Fibroblast of lung (primary cell): ENCODE measurements around the gene PTPRF. TPM values are rescaled to one million over a fixed set of nuclear protein-coding genes. Genes with fewer than 3 reads are reported as not detected.

Experiments
- DNase-seq, 2 donors: peaks; one replicate each; pipeline versions ENCODE4 v3.0.0 to v3.0.0-alpha.2; 2010; ENCODE audit warnings: low read depth in 2 of 2
- H2AFZ ChIP-seq: 2 replicates; pipeline ENCODE4 v1.5.1; 2012; ENCODE audit warnings: low read length, control low read depth, inconsistent platforms
- H3K27ac ChIP-seq: 2 replicates; pipeline ENCODE4 v1.5.1; 2011; ENCODE audit warnings: low read length, control low read depth; ENCODE audit not compliant: insufficient read depth
- H3K27me3 ChIP-seq: 2 replicates; pipeline ENCODE4 v1.5.1; 2011; ENCODE audit warnings: mild to moderate bottlenecking, low read length; ENCODE audit not compliant: control insufficient read depth, insufficient read depth
- H3K36me3 ChIP-seq: 2 replicates; pipeline ENCODE4 v1.5.1; 2011; ENCODE audit warnings: low read length; ENCODE audit not compliant: control insufficient read depth, insufficient read depth
- H3K4me1 ChIP-seq: 2 replicates; pipeline ENCODE4 v1.5.1; 2011; ENCODE audit warnings: low read length; ENCODE audit not compliant: control insufficient read depth, insufficient read depth; ENCODE audit errors: extremely low read depth
- H3K4me2 ChIP-seq: 2 replicates; pipeline ENCODE4 v1.5.1; 2011; ENCODE audit warnings: low read length, control low read depth; ENCODE audit not compliant: insufficient read depth; ENCODE audit errors: extremely low read depth
- H3K4me3 ChIP-seq, 4 experiments: fragments of 200-600 bp in 1 of 4; sonication (generic) in 1 of 4; replicated peaks in 1 of 4; 2 replicates each; pipeline ENCODE4 v1.5.1; 2011 to 2016; ENCODE audit warnings: low read length in 4 of 4, low read depth in 3 of 4, mild to moderate bottlenecking in 3 of 4, control low read depth in 2 of 4, inconsistent platforms in 1 of 4, mixed read lengths in 1 of 4; ENCODE audit not compliant: insufficient read depth in 1 of 4; ENCODE audit errors: control extremely low read depth in 1 of 4
- H3K79me2 ChIP-seq: 2 replicates; pipeline ENCODE4 v1.5.1; 2012; ENCODE audit warnings: mild to moderate bottlenecking, low read length, inconsistent platforms; ENCODE audit not compliant: control insufficient read depth, insufficient read depth
- H3K9ac ChIP-seq: 2 replicates; pipeline ENCODE4 v1.5.1; 2011; ENCODE audit warnings: mild to moderate bottlenecking, low read length, control low read depth; ENCODE audit not compliant: insufficient read depth
- H3K9me3 ChIP-seq: 2 replicates; pipeline ENCODE4 v1.5.1; 2012; ENCODE audit warnings: low read depth, low read length; ENCODE audit not compliant: control insufficient read depth, insufficient read depth
- H4K20me1 ChIP-seq: 2 replicates; pipeline ENCODE4 v1.5.1; 2011; ENCODE audit warnings: low read length; ENCODE audit not compliant: control insufficient read depth, insufficient read depth; ENCODE audit errors: extremely low read depth
- EZH2 ChIP-seq: IDR thresholded peaks from 2 replicates; pipeline ENCODE4 v1.5.1; 2012; ENCODE audit warnings: low read length, control low read depth, mild to moderate bottlenecking; ENCODE audit errors: missing control alignments
- polyA plus RNA-seq, 2 donors: library from polyadenylated mRNA; depleted of rRNA in 1 of 2; stranded (reverse) in 1 of 2; unstranded in 1 of 2; fragments of >200 nt; gene quantifications; 2 replicates each; pipeline ENCODE4 v1.2.1, GENCODE V29; 2011 to 2012; ENCODE audit warnings: missing spikeins in 1 of 2
- total RNA-seq: library from RNA; depleted of rRNA; stranded (reverse); fragments of >200 nt; gene quantifications from 2 replicates; pipeline ENCODE4 v1.2.1, GENCODE V29; 2014
- TF ChIP-seq, protein P1 (sequence below), 2 donors: IDR thresholded peaks in 1 of 2; conservative IDR thresholded peaks in 1 of 2; 1 replicate in 1 of 2; 2 replicates in 1 of 2; pipeline ENCODE4 v1.5.1; 2011 to 2012; ENCODE audit warnings: low read length in 2 of 2, control low read depth in 1 of 2, inconsistent platforms in 1 of 2, low read depth in 1 of 2, mild to moderate bottlenecking in 1 of 2

The PTPRF gene
- total and polyA plus RNA-seq, 2 donors (not counting 1 experiment from before 2014, with no cell fraction given) = 45.2 to 52.0 TPM

DNA sequence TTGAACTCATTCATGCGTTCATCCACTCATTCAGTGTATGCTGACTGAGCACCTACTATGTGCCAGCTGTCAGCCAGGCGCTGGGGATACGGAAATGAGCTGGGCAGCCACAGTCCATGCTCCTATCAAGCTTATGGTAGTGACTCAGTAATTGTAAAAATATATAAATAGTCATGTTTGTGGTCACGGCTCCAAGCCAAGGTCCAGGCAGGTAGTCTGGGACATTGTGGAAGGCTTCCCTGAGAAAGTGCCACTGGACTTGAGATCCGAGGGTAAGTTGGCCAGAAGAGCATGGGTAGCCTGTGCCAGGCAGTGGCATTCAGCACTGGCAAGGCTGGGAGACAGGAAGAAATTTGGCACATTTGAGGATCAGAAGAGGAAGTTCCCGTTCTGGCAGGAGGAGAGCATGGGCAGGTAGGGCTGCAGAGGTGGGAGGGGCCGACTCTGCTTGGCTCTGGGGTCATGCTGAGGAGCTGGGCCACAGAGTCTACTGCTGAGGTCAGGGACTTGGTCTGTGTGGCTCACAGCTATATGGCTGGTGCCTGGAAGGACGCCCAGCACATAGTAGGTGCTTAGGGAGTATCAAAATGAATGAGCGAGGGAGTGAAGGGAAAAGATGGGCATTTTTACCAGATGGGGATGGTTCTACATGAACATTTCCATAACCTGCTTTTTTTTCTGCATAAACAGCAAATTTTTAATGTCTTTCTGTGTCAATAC, 6.9 kb downstream of the PTPRF start:
- no peaks in the 10 kb centered on the region for H4K20me1 ChIP-seq
- H3K27ac ChIP-seq = no peak overlapping the region
- H3K4me2 ChIP-seq = no peak overlapping the region
- no peak overlapping the region for H3K4me3 ChIP-seq
- H3K36me3 ChIP-seq = peaks cover 4% of the 10 kb centered on the region
- TF ChIP-seq EZH2 = no peak
- TF ChIP-seq, protein P1, sequence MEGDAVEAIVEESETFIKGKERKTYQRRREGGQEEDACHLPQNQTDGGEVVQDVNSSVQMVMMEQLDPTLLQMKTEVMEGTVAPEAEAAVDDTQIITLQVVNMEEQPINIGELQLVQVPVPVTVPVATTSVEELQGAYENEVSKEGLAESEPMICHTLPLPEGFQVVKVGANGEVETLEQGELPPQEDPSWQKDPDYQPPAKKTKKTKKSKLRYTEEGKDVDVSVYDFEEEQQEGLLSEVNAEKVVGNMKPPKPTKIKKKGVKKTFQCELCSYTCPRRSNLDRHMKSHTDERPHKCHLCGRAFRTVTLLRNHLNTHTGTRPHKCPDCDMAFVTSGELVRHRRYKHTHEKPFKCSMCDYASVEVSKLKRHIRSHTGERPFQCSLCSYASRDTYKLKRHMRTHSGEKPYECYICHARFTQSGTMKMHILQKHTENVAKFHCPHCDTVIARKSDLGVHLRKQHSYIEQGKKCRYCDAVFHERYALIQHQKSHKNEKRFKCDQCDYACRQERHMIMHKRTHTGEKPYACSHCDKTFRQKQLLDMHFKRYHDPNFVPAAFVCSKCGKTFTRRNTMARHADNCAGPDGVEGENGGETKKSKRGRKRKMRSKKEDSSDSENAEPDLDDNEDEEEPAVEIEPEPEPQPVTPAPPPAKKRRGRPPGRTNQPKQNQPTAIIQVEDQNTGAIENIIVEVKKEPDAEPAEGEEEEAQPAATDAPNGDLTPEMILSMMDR (conservative IDR thresholded peaks at IDR 0.05 in 1 of 2, IDR thresholded peaks at IDR 0.05 in 1 of 2; ENCODE audit: low read depth in 1 of 2, low read length in 2 of 2) = no peak
- no peaks in the 10 kb centered on the region for H3K27me3 ChIP-seq
- no peak overlapping the region for H2AFZ ChIP-seq
- no peaks in the 10 kb centered on the region for H3K9me3 ChIP-seq
- H3K9ac ChIP-seq = no peak overlapping the region
- H3K79me2 ChIP-seq = peaks cover 4% of the 10 kb centered on the region
- peak in 1 of 2 donors; percentile 69 for DNase-seq
- H3K4me1 ChIP-seq = no peaks in the 10 kb centered on the region

DNA sequence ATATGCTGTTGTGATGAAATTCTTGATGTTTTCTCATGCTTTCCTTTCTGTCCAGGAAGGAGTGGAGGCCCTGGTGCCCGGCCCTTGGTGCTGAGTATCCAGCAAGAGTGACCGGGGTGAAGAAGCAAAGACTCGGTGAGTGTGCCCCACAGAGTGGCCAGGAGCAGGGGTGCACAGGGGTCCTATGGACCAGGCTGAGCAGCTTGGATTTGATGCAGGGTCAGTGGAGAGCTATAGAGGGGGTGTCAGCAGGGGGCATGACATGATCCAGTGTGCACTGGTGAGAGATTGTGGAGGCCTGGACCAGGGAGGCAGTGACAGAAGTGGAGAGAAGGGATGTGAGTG, 7.4 kb downstream of the PTPRF start:
- peaks cover 4% of the 10 kb centered on the region for H3K79me2 ChIP-seq
- DNase-seq = no peak

DNA sequence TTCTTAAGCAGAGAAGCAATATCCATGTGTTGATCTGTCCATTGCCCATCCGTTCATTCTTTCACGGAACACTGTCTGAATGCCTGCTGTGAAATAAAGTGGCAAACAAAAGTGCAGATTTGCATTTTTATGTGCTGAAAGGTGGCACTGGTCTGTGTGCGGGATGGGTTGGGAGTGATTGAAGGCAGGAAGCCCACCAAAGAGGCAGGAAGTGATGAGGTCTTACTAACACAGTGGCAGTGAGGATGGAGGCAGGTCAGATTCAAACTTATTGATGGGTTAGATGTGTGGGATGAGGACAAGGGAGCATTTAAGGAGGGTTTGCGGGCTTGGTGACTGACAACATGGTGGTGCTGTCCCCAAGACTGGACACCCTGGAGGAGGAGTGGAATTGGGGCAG, 8.3 kb downstream of the PTPRF start:
- TF ChIP-seq, protein P1 (conservative IDR thresholded peaks at IDR 0.05 in 1 of 2, IDR thresholded peaks at IDR 0.05 in 1 of 2; ENCODE audit: low read depth in 1 of 2, low read length in 2 of 2) = no peak
- TF ChIP-seq EZH2 = no peak
- no peaks in the 10 kb centered on the region for H3K9me3 ChIP-seq
- no peaks in the 10 kb centered on the region for H3K27me3 ChIP-seq
- peaks cover 4% of the 10 kb centered on the region for H3K36me3 ChIP-seq
- H3K4me2 ChIP-seq = no peak overlapping the region
- no peak overlapping the region for H3K4me3 ChIP-seq
- H3K9ac ChIP-seq = no peak overlapping the region
- H3K27ac ChIP-seq = no peak overlapping the region
- H2AFZ ChIP-seq = no peak overlapping the region
- no peaks in the 10 kb centered on the region for H4K20me1 ChIP-seq
- H3K4me1 ChIP-seq = no peaks in the 10 kb centered on the region
- DNase-seq = no peak
- peaks cover 4% of the 10 kb centered on the region for H3K79me2 ChIP-seq

More for the DNA sequence above, 7.4 kb downstream of the PTPRF start:
- Histone ChIP-seq H3K36me3 (peaks cover 4% of the 10 kb centered on the region), H3K4me1 (no peaks in the 10 kb centered on the region), H3K4me2 (no peak overlapping the region), H3K9ac (no peak overlapping the region), H3K27ac (no peak overlapping the region), H2AFZ (no peak overlapping the region), H3K9me3 (no peaks in the 10 kb centered on the region), H3K4me3 (no peak overlapping the region), H3K27me3 (no peaks in the 10 kb centered on the region), H4K20me1 (no peaks in the 10 kb centered on the region)
- no peak for TF ChIP-seq EZH2
- TF ChIP-seq, protein P1 (conservative IDR thresholded peaks at IDR 0.05 in 1 of 2, IDR thresholded peaks at IDR 0.05 in 1 of 2; ENCODE audit: low read depth in 1 of 2, low read length in 2 of 2) = no peak
